Endothelial cell of umbilical vein (primary cell): ENCODE results near the gene BHLHE41. TPM values are rescaled to one million over a fixed set of nuclear protein-coding genes. Genes with fewer than 3 reads are reported as not detected.

Experiments
- BruUV-seq: library from RNA; stranded (reverse); fragments of 400-500 nt; replicated peaks from 2 replicates; lab custom pipeline; 2021; lab: Mats Ljungman, UMichigan
- CTCF ChIA-PET: fragments of 300-600, 350-600 bp; sonication (Branson Sonifier 250); formaldehyde crosslinking; loops from one replicate; lab custom pipeline; 2021; ENCODE audit warnings: antibody characterized with exemption, inconsistent platforms; lab: Charles Lee
- POLR2A ChIA-PET: fragments of 300-600, 350-600 bp; sonication (Branson Sonifier 250); formaldehyde crosslinking; loops from one replicate; lab custom pipeline; 2021; ENCODE audit warnings: antibody characterized with exemption, inconsistent platforms; lab: Charles Lee
- DNase-seq: peaks from one replicate; pipeline ENCODE4 v3.0.0-alpha.2; 2011; ENCODE audit warnings: low read depth, low spot score
- FAIRE-seq: peaks from 2 replicates; lab custom pipeline; 2011; peaks lifted over from hg19 to GRCh38; lab: Jason Lieb, UNC
- H2AFZ ChIP-seq: 2 replicates; pipeline ENCODE4 v1.6.0; 2012; ENCODE audit warnings: low read depth, low read length, control low read depth, inconsistent platforms
- H3K27ac ChIP-seq: 2 replicates; pipeline ENCODE4 v1.5.1; 2011; ENCODE audit warnings: low read depth, mild to moderate bottlenecking, control low read depth, low read length, moderate library complexity; ENCODE audit not compliant: insufficient read depth
- H3K27me3 ChIP-seq, 2 experiments: 2 replicates each; pipeline versions ENCODE4 v1.6.0 to v1.6.1; 2011; ENCODE audit warnings: low read length in 2 of 2, mixed read lengths in 1 of 2; ENCODE audit not compliant: control insufficient read depth in 2 of 2, insufficient read depth in 2 of 2
- H3K36me3 ChIP-seq, 2 experiments: 2 replicates in 1 of 2; 3 replicates in 1 of 2; pipeline ENCODE4 v1.5.1; 2011; ENCODE audit warnings: low read length in 2 of 2, mild to moderate bottlenecking in 1 of 2, moderate library complexity in 1 of 2; ENCODE audit not compliant: control insufficient read depth in 2 of 2, insufficient read depth in 2 of 2; ENCODE audit errors: extremely low read depth in 1 of 2
- H3K4me1 ChIP-seq: 3 replicates; pipeline ENCODE4 v1.5.1; 2011; ENCODE audit warnings: mild to moderate bottlenecking, low read length; ENCODE audit not compliant: control insufficient read depth, insufficient read depth; ENCODE audit errors: extremely low read depth
- H3K4me2 ChIP-seq: 2 replicates; pipeline ENCODE4 v1.6.1; 2011; ENCODE audit warnings: low read length, control low read depth, mixed read lengths; ENCODE audit not compliant: insufficient read depth
- H3K4me3 ChIP-seq, 3 experiments: fragments of 200-600 bp in 1 of 3; sonication (generic), shearing (Covaris generic) in 1 of 3; replicated peaks in 1 of 3; 2 replicates each; pipeline ENCODE4 v1.5.1; 2011 to 2016; ENCODE audit warnings: control low read depth in 3 of 3, low read length in 3 of 3, mild to moderate bottlenecking in 2 of 3, inconsistent platforms in 1 of 3, low read depth in 1 of 3, moderate library complexity in 1 of 3; ENCODE audit not compliant: insufficient read depth in 1 of 3
- H3K79me2 ChIP-seq: 2 replicates; pipeline ENCODE4 v1.6.0; 2012; ENCODE audit warnings: low read length, inconsistent platforms; ENCODE audit not compliant: control insufficient read depth, insufficient read depth
- H3K9ac ChIP-seq: replicated peaks from 2 replicates; pipeline ENCODE3; 2011; ENCODE audit warnings: low read length, control low read depth; ENCODE audit not compliant: insufficient read depth; ENCODE audit errors: extremely low read depth
- H3K9me1 ChIP-seq: replicated peaks from 3 replicates; pipeline ENCODE4 v1.6.0; 2011; ENCODE audit warnings: mild to moderate bottlenecking, low read length; ENCODE audit not compliant: control insufficient read depth, insufficient read depth; ENCODE audit errors: extremely low read depth
- H3K9me3 ChIP-seq: replicated peaks from 2 replicates; pipeline ENCODE4 v1.5.1; 2012; ENCODE audit warnings: low read length, inconsistent platforms; ENCODE audit not compliant: control insufficient read depth, insufficient read depth
- H4K20me1 ChIP-seq: replicated peaks from 2 replicates; pipeline ENCODE3; 2011; ENCODE audit warnings: mild to moderate bottlenecking, low read length; ENCODE audit not compliant: control insufficient read depth, insufficient read depth; ENCODE audit errors: extremely low read depth
- EZH2 ChIP-seq: IDR thresholded peaks from 2 replicates; pipeline ENCODE4 v1.6.1; 2012; ENCODE audit warnings: borderline replicate concordance, low read depth, mild to moderate bottlenecking, moderate library complexity, low read length, inconsistent platforms; ENCODE audit not compliant: severe bottlenecking
- FOS ChIP-seq: IDR thresholded peaks from 2 replicates; pipeline ENCODE4 v1.6.1; 2011; ENCODE audit warnings: mild to moderate bottlenecking, low read length, moderate library complexity, borderline replicate concordance; ENCODE audit not compliant: insufficient read depth
- GATA2 ChIP-seq: IDR thresholded peaks from 2 replicates; pipeline ENCODE4 v1.7.0; 2011; ENCODE audit warnings: low read depth, mild to moderate bottlenecking, moderate library complexity, mixed read lengths, low read length; ENCODE audit not compliant: insufficient read length, insufficient read depth
- JUN ChIP-seq: IDR thresholded peaks from 2 replicates; pipeline ENCODE4 v1.6.1; 2011; ENCODE audit warnings: borderline replicate concordance, low read depth; ENCODE audit not compliant: insufficient read length, insufficient read depth
- MAX ChIP-seq: IDR thresholded peaks from 2 replicates; pipeline ENCODE4 v1.6.1; 2011; ENCODE audit not compliant: insufficient read depth, insufficient read length
- MYC ChIP-seq: IDR thresholded peaks from one replicate; pipeline ENCODE4 v1.6.1; 2011; ENCODE audit warnings: mild to moderate bottlenecking, low read depth, low read length
- POLR2A ChIP-seq: IDR thresholded peaks from 2 replicates; pipeline ENCODE4 v1.6.1; 2012; ENCODE audit warnings: low read depth, mild to moderate bottlenecking, control low read depth, low read length
- POLR2AphosphoS5 ChIP-seq: IDR thresholded peaks from 2 replicates; pipeline ENCODE4 v1.6.1; 2012; ENCODE audit warnings: low read depth, mild to moderate bottlenecking, control low read depth, low read length, moderate library complexity; ENCODE audit not compliant: insufficient read depth
- dilution Hi-C: fragments of 300-500 bp; cut with MboI; formaldehyde crosslinking; loops from one replicate; pipeline ENCODE4 v1.15.0; 2019; ENCODE audit warnings: low sequenced_read_pairs; ENCODE audit not compliant: extremely low pct_ligation_motif_present
- intact Hi-C: fragments of 100-400 bp; cut with micrococcal nuclease; formaldehyde crosslinking; loops from one replicate; pipeline ENCODE4 v1.10.0; 2022
- polyA plus RNA-seq, 4 experiments: library from polyadenylated mRNA; depleted of rRNA in 3 of 4; stranded (reverse) in 3 of 4; unstranded in 1 of 4; fragments of >200 nt; gene quantifications; 2 replicates each; pipeline versions ENCODE4 v1.2.1 to v1.2.3, GENCODE V29; 2011 to 2012; ENCODE audit warnings: missing spikeins in 1 of 4
- total RNA-seq: library from RNA; stranded (reverse); gene quantifications from 2 replicates; pipeline ENCODE4 v1.2.3, GENCODE V29; 2021
- TF ChIP-seq, protein P1 (sequence below), 2 donors: IDR thresholded peaks; 1 replicate in 1 of 2; 2 replicates in 1 of 2; pipeline ENCODE4 v1.5.1; 2011; ENCODE audit warnings: low read length in 2 of 2, mild to moderate bottlenecking in 2 of 2, moderate library complexity in 2 of 2, control low read depth in 1 of 2, inconsistent platforms in 1 of 2, low read depth in 1 of 2; ENCODE audit not compliant: insufficient read depth in 1 of 2; ENCODE audit errors: extremely low read depth in 1 of 2

BHLHE41 gene
- total and polyA plus RNA-seq, 2 donors (not counting 3 experiments of a cell fraction or from before 2014, with no cell fraction given): 0.12 to 0.24 TPM

GRCh38 chr12:26172539-26172938, 47.7 kb upstream of the BHLHE41 start:
- H3K4me3 ChIP-seq: no peak overlapping the region
- dilution Hi-C loops: no loop called here
- intact Hi-C loops: no loop called here
- H4K20me1 ChIP-seq: no peaks in the 10 kb centered on the region
- FAIRE-seq (no peak), DNase-seq (no peak)
- H3K4me1 ChIP-seq: no peaks in the 10 kb centered on the region
- no peaks in the 10 kb centered on the region for H3K9me3 ChIP-seq
- no peaks in the 10 kb centered on the region for H3K9me1 ChIP-seq
- TF ChIP-seq JUN (no peak), POLR2AphosphoS5 (no peak), FOS (no peak), MYC (no peak), MAX (no peak), EZH2 (no peak), GATA2 (no peak), POLR2A (no peak)
- TF ChIP-seq, protein P1, sequence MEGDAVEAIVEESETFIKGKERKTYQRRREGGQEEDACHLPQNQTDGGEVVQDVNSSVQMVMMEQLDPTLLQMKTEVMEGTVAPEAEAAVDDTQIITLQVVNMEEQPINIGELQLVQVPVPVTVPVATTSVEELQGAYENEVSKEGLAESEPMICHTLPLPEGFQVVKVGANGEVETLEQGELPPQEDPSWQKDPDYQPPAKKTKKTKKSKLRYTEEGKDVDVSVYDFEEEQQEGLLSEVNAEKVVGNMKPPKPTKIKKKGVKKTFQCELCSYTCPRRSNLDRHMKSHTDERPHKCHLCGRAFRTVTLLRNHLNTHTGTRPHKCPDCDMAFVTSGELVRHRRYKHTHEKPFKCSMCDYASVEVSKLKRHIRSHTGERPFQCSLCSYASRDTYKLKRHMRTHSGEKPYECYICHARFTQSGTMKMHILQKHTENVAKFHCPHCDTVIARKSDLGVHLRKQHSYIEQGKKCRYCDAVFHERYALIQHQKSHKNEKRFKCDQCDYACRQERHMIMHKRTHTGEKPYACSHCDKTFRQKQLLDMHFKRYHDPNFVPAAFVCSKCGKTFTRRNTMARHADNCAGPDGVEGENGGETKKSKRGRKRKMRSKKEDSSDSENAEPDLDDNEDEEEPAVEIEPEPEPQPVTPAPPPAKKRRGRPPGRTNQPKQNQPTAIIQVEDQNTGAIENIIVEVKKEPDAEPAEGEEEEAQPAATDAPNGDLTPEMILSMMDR (IDR thresholded peaks at IDR 0.05; ENCODE audit: extremely low read depth in 1 of 2, insufficient read depth in 1 of 2, low read depth in 1 of 2, low read length in 2 of 2): no peak
- no peak overlapping the region for H3K9ac ChIP-seq
- no TSS peak for BruUV-seq
- no peak overlapping the region for H3K27ac ChIP-seq
- H3K27me3 ChIP-seq: peaks cover 3 to 7% of the 10 kb centered on the region in 2 experiments
- H3K36me3 ChIP-seq: no peaks in the 10 kb centered on the region
- H3K4me2 ChIP-seq: no peak overlapping the region
- ChIA-PET CTCF (no interaction called here), POLR2A (no interaction called here)
- H3K79me2 ChIP-seq: no peaks in the 10 kb centered on the region
- no peak overlapping the region for H2AFZ ChIP-seq
